Heart left ventricle (tissue), 16 donors: ENCODE results near the gene ANXA2. TPM values are rescaled to one million over a fixed set of nuclear protein-coding genes. Genes with fewer than 3 reads are reported as not detected.
A peak's percentile ranks its signal among the peaks of the same experiment; 100 is the strongest.

Experiments used
- ATAC-seq, 4 donors: fragments of 200-7000 bp; cut with Tn5 transposase; one replicate each; pipeline ENCODE4 v1.9.1; 2020 to 2022; ENCODE audit warnings: moderate library complexity in 4 of 4, mild to moderate bottlenecking in 3 of 4, moderate number of reproducible peaks in 1 of 4
- DNase-seq, 5 donors: peaks; one replicate each; pipeline ENCODE4 v3.0.0-alpha.2; 2020
- H3K27ac ChIP-seq, 12 donors: fragments of 200-600 bp; sonication (generic) in 4 of 12; one replicate each; pipeline versions ENCODE4 v1.5.0 to v1.8.0; 2016 to 2022; ENCODE audit warnings: mild to moderate bottlenecking in 2 of 12
- H3K27me3 ChIP-seq, 9 donors: fragments of 200-600 bp; sonication (generic) in 2 of 9; one replicate each; pipeline versions ENCODE4 v1.5.1 to v1.8.0; 2016 to 2022; ENCODE audit warnings: mild to moderate bottlenecking in 3 of 9
- H3K36me3 ChIP-seq, 9 donors: fragments of 200-600 bp; sonication (generic) in 2 of 9; one replicate each; pipeline versions ENCODE4 v1.5.0 to v1.8.0; 2018 to 2022; ENCODE audit warnings: mild to moderate bottlenecking in 2 of 9
- H3K4me1 ChIP-seq, 12 donors: fragments of 200-600 bp; sonication (generic) in 4 of 12; one replicate each; pipeline versions ENCODE4 v1.5.0 to v1.8.0; 2016 to 2022; ENCODE audit warnings: mild to moderate bottlenecking in 3 of 12
- H3K4me3 ChIP-seq, 12 donors: fragments of 200-600 bp; sonication (generic) in 4 of 12; one replicate each; pipeline versions ENCODE4 v1.5.0 to v1.8.0; 2017 to 2022; ENCODE audit warnings: mild to moderate bottlenecking in 9 of 12, moderate library complexity in 4 of 12
- H3K9me3 ChIP-seq, 12 donors: fragments of 200-600 bp; sonication (generic) in 4 of 12; one replicate each; pipeline versions ENCODE4 v1.5.0 to v1.8.0; 2016 to 2022; ENCODE audit warnings: mild to moderate bottlenecking in 1 of 12
- POLR2A ChIP-seq, 2 donors: fragments of 450-650 bp; IDR thresholded peaks; one replicate each; pipeline ENCODE4 v1.6.1; 2017; ENCODE audit warnings: antibody characterized with exemption in 2 of 2, mild to moderate bottlenecking in 2 of 2, moderate library complexity in 2 of 2
- WGBS, 4 donors: extraction: QIAGEN DNeasy Blood & Tissue Kit in 2 of 4; methylation state at CpG; one replicate each; pipeline versions ENCODE4 v1.1.5 to v1.1.7; 2013 to 2018; 5-methylcytosine and 5-hydroxymethylcytosine counted together
- intact Hi-C, 10 donors: fragments of 100-400 bp; cut with DNase I; formaldehyde crosslinking; loops; one replicate each; pipeline versions ENCODE4 v1.11.1 to v1.14.2; 2022
- polyA plus RNA-seq, 2 donors: library from polyadenylated mRNA; stranded (reverse); fragments of 200-250 nt; gene quantifications; one replicate each; pipeline ENCODE4 v1.2.3, GENCODE V29; 2013
- total RNA-seq, 9 donors: library from RNA; depleted of rRNA in 2 of 9; stranded (reverse); fragments of >200 nt in 2 of 9; fragmentation: NEBNext Ultra II Directional in 3 of 9; extraction: Animal tissue kit (Norgen Biotek cat#: 25700) in 3 of 9; gene quantifications; one replicate each; pipeline versions ENCODE4 v1.1.0 to v1.2.4, GENCODE V29; 2016 to 2023
- TF ChIP-seq, protein P1 (sequence below), 12 donors: fragments of 200-600 bp; sonication (generic) in 4 of 12; IDR thresholded peaks; one replicate each; pipeline versions ENCODE4 v1.5.0 to v1.8.0; 2018 to 2022; ENCODE audit warnings: antibody characterized with exemption in 12 of 12, mild to moderate bottlenecking in 5 of 12
- donor health status: ischemic (EF 13 %, LVEDD 7.1; RV severe dilation, severe dysfunction).
- donor health status: healthy with polysubstance abuse.
- donor health status: DM: no; HTN: yes; CAD: no.
- donor health status: DM: no; HTN: no; CAD: no.
- donor health status: ischemic (EF 25% LVEDD 6.9; RV normal size, moderate dysfunction).
- donor health status: ischemic (EF 25% LVEDD 5.7; RV mildly dilated, moderate dysfunction).
- donor health status: healthy.
- donor health status: DM: yes; HTN: yes; CAD: no.
- donor health status: ischemic (EF 35%, LVEDD 5.7; RV mildly dilated, moderate dysfunction).
- donor health status: nonischemic (EF 11% LVEDD 7.7; RV severe dilation, severe dysfunction).
- donor health status: DM: yes; HTN: yes; CAD: no.
- donor health status: PGD.
- donor health status: ischemic (EF 29% LVEDD 5.4; RV normal size, mild dysfunction).
- donor health status: nonischemic (EF 23%, LVEDD 6.1; RV moderate dilation, normal function).

The ANXA2 gene
- total and polyA plus RNA-seq, 11 donors, result 106 to 547 (median 207) TPM

DNA sequence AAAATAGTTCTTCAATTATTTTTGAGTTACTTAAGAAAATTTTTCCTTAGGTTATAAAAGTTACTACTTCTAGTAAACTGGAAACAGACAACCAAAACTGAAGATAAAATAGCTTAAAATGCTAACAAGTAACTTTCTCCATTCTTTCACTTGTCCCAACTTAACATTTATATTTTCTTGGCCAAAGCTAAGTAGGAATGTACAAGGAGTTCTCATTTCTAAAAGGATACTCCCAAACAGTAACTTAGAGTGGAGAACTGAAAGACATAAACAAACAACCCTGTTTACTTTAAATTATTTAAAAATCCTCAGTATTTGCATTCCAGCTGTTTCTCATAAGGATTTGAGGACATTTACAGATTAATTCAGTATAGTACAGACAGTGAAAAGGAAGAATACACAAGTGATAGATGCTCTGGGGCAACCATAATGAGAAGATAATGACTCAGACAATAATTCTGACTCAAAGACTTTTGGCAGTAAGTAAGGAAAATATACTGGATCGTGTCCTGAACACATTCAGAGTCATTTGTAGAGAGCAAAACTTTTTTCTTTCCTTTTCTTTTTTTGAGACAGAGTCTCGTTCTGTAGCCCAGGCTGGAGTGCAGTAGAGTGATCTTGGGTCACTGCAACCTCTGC, 29.2 kb upstream of the ANXA2 start:
- 60 to 75% (median 68%) methylated on average over 2 of the region's 2 CpGs for whole genome bisulfite sequencing, 4 donors
- peaks cover 0 to 74% (median 35%) of the 10 kb centered on the region in 9 donors for H3K36me3 ChIP-seq
- DNase-seq (no peak), ATAC-seq (peak; percentile 28 to 86 (median 53))
- peak overlapping the region in 4 of 12 donors; percentile 9 to 38 (median 18) for H3K27ac ChIP-seq
- H3K4me3 ChIP-seq, result no peak overlapping the region
- H3K4me1 ChIP-seq, result peaks cover 0 to 21% (median 0%) of the 10 kb centered on the region in 12 donors
- intact Hi-C loops, result loop anchor here in 1 of 10 donors (5.0 kb wide), 1 partner anchor 65 kb away; no protein-coding TSS in a partner anchor
- TF ChIP-seq, protein P1, sequence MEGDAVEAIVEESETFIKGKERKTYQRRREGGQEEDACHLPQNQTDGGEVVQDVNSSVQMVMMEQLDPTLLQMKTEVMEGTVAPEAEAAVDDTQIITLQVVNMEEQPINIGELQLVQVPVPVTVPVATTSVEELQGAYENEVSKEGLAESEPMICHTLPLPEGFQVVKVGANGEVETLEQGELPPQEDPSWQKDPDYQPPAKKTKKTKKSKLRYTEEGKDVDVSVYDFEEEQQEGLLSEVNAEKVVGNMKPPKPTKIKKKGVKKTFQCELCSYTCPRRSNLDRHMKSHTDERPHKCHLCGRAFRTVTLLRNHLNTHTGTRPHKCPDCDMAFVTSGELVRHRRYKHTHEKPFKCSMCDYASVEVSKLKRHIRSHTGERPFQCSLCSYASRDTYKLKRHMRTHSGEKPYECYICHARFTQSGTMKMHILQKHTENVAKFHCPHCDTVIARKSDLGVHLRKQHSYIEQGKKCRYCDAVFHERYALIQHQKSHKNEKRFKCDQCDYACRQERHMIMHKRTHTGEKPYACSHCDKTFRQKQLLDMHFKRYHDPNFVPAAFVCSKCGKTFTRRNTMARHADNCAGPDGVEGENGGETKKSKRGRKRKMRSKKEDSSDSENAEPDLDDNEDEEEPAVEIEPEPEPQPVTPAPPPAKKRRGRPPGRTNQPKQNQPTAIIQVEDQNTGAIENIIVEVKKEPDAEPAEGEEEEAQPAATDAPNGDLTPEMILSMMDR (IDR thresholded peaks at IDR 0.05), result no peak
- TF ChIP-seq POLR2A (IDR thresholded peaks at IDR 0.05), result no peak
- H3K9me3 ChIP-seq, result no peaks in the 10 kb centered on the region
- H3K27me3 ChIP-seq, result no peaks in the 10 kb centered on the region

DNA sequence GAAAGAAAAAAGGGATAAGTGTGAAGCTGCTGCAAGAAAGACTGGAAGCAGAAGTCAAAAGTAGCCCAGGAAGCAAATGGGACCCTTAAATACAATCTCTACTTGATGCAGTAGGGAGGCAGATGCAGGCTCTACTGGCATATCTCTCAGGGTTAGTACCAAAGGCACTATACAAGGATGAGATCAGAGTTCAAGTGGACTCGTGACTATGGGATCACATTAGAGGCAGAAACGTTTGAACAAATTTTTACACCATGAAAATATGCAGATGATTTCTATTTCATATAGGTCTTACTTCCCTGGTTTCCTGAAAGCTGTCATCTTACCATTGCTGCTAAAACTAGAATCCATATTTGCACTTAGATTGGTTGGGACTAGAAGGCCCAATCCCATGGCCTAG, 27.7 kb upstream of the ANXA2 start:
- WGBS, 4 donors, result 79 to 92% (median 84%) methylated on average over 2 of the region's 2 CpGs
- no peak overlapping the region for H3K27ac ChIP-seq
- TF ChIP-seq, protein P1 (IDR thresholded peaks at IDR 0.05), result no peak
- TF ChIP-seq POLR2A (IDR thresholded peaks at IDR 0.05), result no peak
- H3K4me1 ChIP-seq, result peaks cover 0 to 22% (median 0%) of the 10 kb centered on the region in 12 donors
- H3K4me3 ChIP-seq, result no peak overlapping the region
- H3K36me3 ChIP-seq, result peaks cover 0 to 69% (median 24%) of the 10 kb centered on the region in 9 donors
- no peaks in the 10 kb centered on the region for H3K27me3 ChIP-seq
- ATAC-seq (no peak), DNase-seq (no peak)
- H3K9me3 ChIP-seq, result no peaks in the 10 kb centered on the region
- intact Hi-C loops, result loop anchor here in 1 of 10 donors (5.0 kb wide), 1 partner anchor 63 kb away; no protein-coding TSS in a partner anchor

DNA sequence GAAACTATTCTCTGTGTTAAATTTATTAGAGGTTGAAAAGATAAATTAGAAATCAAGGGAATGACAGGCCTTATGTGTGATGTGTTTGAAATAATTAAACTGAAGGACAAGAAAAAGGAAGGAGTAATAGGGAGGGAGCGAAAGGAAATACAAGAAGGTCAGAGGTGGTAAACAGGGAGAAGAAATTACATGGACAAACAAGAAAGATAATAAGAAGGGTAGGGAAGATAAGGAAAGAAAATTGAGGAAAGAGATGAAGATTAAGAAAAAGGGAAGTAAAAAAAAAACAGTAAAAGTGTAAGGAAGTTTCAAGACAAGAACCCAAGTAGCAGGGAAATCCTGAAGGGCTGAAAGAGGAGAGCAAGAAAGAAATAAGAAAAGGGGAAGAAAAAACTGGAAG, 26.2 kb upstream of the ANXA2 start:
- H3K4me3 ChIP-seq, result no peak overlapping the region
- H3K36me3 ChIP-seq, result peaks cover 0 to 54% (median 17%) of the 10 kb centered on the region in 9 donors
- peak overlapping the region in 1 of 12 donors; percentile 6 for H3K27ac ChIP-seq
- H3K9me3 ChIP-seq, result no peaks in the 10 kb centered on the region
- intact Hi-C loops, result no loop called here
- no peaks in the 10 kb centered on the region for H3K27me3 ChIP-seq
- DNase-seq (no peak), ATAC-seq (no peak)
- TF ChIP-seq, protein P1 (IDR thresholded peaks at IDR 0.05), result no peak
- no peak for TF ChIP-seq POLR2A (IDR thresholded peaks at IDR 0.05)
- H3K4me1 ChIP-seq, result peaks cover 0 to 22% (median 0%) of the 10 kb centered on the region in 12 donors
- 84 to 97% (median 91%) methylated on average over 1 of the region's 1 CpG for WGBS, 4 donors

DNA sequence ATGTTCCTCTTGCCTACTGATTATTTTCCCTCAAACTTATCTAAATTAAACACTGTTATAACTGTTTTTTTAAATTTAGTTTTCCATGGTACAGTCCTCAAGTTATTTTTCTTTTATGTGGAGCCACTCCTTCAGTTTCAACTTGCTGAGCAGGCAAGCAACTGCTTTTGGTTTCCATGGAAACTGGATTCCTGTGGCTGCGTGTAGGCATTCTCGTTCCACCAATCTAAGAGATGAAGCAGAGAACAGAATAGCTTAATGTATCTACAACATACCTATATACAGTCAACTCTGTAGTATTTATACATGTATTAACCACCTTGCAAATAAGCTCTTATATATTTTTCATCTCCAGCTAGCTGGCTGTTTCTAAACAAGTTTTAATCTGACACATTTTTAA, 25.8 kb upstream of the ANXA2 start:
- intact Hi-C loops, result no loop called here
- DNase-seq (no peak), ATAC-seq (peak in 1 of 4 donors; percentile 23)
- WGBS, 4 donors, result 42 to 66% (median 52%) methylated on average over 2 of the region's 2 CpGs
- no peaks in the 10 kb centered on the region for H3K9me3 ChIP-seq
- H3K4me1 ChIP-seq, result peaks cover 0 to 23% (median 0%) of the 10 kb centered on the region in 12 donors
- H3K27ac ChIP-seq, result peak overlapping the region in 1 of 12 donors; percentile 6
- H3K36me3 ChIP-seq, result peaks cover 0 to 49% (median 12%) of the 10 kb centered on the region in 9 donors
- H3K4me3 ChIP-seq, result no peak overlapping the region
- H3K27me3 ChIP-seq, result no peaks in the 10 kb centered on the region
- TF ChIP-seq POLR2A (IDR thresholded peaks at IDR 0.05), result no peak
- TF ChIP-seq, protein P1 (IDR thresholded peaks at IDR 0.05), result no peak
